ENCODE results near the gene RPS13.

DNA sequence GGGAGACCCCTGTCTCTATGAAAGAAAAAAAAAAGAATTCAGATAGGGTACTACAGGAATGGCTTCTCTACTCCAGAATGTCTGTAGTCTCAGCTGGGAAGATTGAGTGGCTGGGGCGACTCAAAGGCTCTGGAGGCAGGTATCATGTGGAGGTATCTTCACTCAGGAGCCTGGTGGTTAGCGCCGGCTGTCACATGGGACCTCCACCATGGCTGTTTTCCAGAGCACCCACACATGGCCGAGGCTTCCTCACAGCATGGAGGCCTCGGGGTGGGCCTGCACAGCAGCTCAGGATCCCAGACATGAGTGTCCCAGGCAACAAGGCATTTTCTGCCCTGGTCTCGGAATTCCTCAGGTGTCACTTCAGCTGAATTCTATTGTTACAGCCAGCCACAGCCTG, 10.1 kb downstream of the RPS13 start:
- TF ChIP-seq ZNF2 (tag by site-specific recombination; IDR thresholded peaks at IDR 0.05) (no peak), HOXD13 (CRISPR knock-in tag; IDR thresholded peaks at IDR 0.05; ENCODE audit: borderline replicate concordance) (no peak), MZF1 (tag by site-specific recombination; IDR thresholded peaks at IDR 0.05; ENCODE audit: borderline replicate concordance) (no peak), ZNF138 (tag by site-specific recombination; IDR thresholded peaks at IDR 0.05; ENCODE audit: borderline replicate concordance) (no peak), MYNN (tag by site-specific recombination; IDR thresholded peaks at IDR 0.05; ENCODE audit: borderline replicate concordance) (no peak), ZNF521 (tag by site-specific recombination; IDR thresholded peaks at IDR 0.05) (no peak), ZNF530 (tag by site-specific recombination; IDR thresholded peaks at IDR 0.05; ENCODE audit: low read depth) (no peak), ZNF292 (tag by site-specific recombination; IDR thresholded peaks at IDR 0.05; ENCODE audit: borderline replicate concordance, low read depth) (no peak), ZNF274 (IDR thresholded peaks at IDR 0.05; ENCODE audit: low read length) (no peak), ZNF274 (tag by site-specific recombination; IDR thresholded peaks at IDR 0.05; ENCODE audit: borderline replicate concordance) (no peak), ZBTB7A (tag by site-specific recombination; IDR thresholded peaks at IDR 0.05; ENCODE audit: low read depth) (no peak)
- TF ChIP-seq, protein P1, sequence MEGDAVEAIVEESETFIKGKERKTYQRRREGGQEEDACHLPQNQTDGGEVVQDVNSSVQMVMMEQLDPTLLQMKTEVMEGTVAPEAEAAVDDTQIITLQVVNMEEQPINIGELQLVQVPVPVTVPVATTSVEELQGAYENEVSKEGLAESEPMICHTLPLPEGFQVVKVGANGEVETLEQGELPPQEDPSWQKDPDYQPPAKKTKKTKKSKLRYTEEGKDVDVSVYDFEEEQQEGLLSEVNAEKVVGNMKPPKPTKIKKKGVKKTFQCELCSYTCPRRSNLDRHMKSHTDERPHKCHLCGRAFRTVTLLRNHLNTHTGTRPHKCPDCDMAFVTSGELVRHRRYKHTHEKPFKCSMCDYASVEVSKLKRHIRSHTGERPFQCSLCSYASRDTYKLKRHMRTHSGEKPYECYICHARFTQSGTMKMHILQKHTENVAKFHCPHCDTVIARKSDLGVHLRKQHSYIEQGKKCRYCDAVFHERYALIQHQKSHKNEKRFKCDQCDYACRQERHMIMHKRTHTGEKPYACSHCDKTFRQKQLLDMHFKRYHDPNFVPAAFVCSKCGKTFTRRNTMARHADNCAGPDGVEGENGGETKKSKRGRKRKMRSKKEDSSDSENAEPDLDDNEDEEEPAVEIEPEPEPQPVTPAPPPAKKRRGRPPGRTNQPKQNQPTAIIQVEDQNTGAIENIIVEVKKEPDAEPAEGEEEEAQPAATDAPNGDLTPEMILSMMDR (tag by site-specific recombination; IDR thresholded peaks at IDR 0.05) = no peak
- TF ChIP-seq, protein P2, sequence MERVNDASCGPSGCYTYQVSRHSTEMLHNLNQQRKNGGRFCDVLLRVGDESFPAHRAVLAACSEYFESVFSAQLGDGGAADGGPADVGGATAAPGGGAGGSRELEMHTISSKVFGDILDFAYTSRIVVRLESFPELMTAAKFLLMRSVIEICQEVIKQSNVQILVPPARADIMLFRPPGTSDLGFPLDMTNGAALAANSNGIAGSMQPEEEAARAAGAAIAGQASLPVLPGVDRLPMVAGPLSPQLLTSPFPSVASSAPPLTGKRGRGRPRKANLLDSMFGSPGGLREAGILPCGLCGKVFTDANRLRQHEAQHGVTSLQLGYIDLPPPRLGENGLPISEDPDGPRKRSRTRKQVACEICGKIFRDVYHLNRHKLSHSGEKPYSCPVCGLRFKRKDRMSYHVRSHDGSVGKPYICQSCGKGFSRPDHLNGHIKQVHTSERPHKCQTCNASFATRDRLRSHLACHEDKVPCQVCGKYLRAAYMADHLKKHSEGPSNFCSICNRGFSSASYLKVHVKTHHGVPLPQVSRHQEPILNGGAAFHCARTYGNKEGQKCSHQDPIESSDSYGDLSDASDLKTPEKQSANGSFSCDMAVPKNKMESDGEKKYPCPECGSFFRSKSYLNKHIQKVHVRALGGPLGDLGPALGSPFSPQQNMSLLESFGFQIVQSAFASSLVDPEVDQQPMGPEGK (tag by site-specific recombination; IDR thresholded peaks at IDR 0.05) = no peak
- TF ChIP-seq, protein P3, sequence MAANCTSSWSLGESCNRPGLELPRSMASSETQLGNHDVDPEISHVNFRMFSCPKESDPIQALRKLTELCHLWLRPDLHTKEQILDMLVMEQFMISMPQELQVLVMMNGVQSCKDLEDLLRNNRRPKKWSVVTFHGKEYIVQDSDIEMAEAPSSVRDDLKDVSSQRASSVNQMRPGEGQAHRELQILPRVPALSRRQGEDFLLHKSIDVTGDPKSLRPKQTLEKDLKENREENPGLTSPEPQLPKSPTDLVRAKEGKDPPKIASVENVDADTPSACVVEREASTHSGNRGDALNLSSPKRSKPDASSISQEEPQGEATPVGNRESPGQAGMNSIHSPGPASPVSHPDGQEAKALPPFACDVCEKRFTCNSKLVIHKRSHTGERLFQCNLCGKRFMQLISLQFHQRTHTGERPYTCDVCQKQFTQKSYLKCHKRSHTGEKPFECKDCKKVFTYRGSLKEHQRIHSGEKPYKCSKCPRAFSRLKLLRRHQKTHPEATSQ (tag by site-specific recombination; IDR thresholded peaks at IDR 0.05) = no peak
